Astrocyte (in vitro differentiated cells and primary cell): ENCODE measurements around the gene MUC13. TPM values are rescaled to one million over a fixed set of nuclear protein-coding genes. Genes with fewer than 3 reads are reported as not detected.

ENCODE experiments used
- DNase-seq: peaks from one replicate; pipeline ENCODE4 v3.0.0-alpha.2; 2010; ENCODE audit warnings: low read depth
- FAIRE-seq: peaks from 2 replicates; lab custom pipeline; 2011; peaks lifted over from hg19 to GRCh38; lab: Jason Lieb, UNC
- H2AFZ ChIP-seq: 2 replicates; pipeline ENCODE4 v1.6.0; 2012; ENCODE audit warnings: low read depth, low read length, inconsistent platforms
- H3K27ac ChIP-seq: 2 replicates; pipeline ENCODE4 v1.5.1; 2011; ENCODE audit warnings: low read depth, low read length, inconsistent platforms
- H3K27me3 ChIP-seq: 2 replicates; pipeline ENCODE4 v1.6.0; 2011; ENCODE audit warnings: low read length, inconsistent platforms; ENCODE audit not compliant: insufficient read depth
- H3K36me3 ChIP-seq: 2 replicates; pipeline ENCODE4 v1.5.1; 2011; ENCODE audit warnings: low read length, inconsistent platforms; ENCODE audit not compliant: insufficient read depth
- H3K4me1 ChIP-seq: 2 replicates; pipeline ENCODE4 v1.5.1; 2011; ENCODE audit warnings: low read length, inconsistent platforms; ENCODE audit not compliant: insufficient read depth
- H3K4me2 ChIP-seq: 2 replicates; pipeline ENCODE4 v1.6.0; 2012; ENCODE audit warnings: low read length, inconsistent platforms
- H3K4me3 ChIP-seq: 2 replicates; pipeline ENCODE4 v1.5.1; 2011; ENCODE audit warnings: low read depth, mild to moderate bottlenecking, low read length, inconsistent platforms; ENCODE audit not compliant: insufficient read depth
- H3K79me2 ChIP-seq: 2 replicates; pipeline ENCODE4 v1.6.0; 2012; ENCODE audit warnings: mild to moderate bottlenecking, low read length, inconsistent platforms; ENCODE audit not compliant: insufficient read depth
- H3K9ac ChIP-seq: 2 replicates; pipeline ENCODE4 v1.6.0; 2012; ENCODE audit warnings: mild to moderate bottlenecking, low read length, inconsistent platforms
- H3K9me3 ChIP-seq: 2 replicates; pipeline ENCODE4 v1.5.1; 2012; ENCODE audit warnings: low read depth, mild to moderate bottlenecking, low read length, inconsistent platforms; ENCODE audit not compliant: insufficient read depth
- H4K20me1 ChIP-seq: 2 replicates; pipeline ENCODE4 v1.6.0; 2012; ENCODE audit warnings: low read length, inconsistent platforms; ENCODE audit not compliant: insufficient read depth
- H3K27ac Mint-ChIP-seq: one replicate; pipeline ENCODE4 v1.8.0; 2021; ENCODE audit warnings: mild to moderate bottlenecking, mixed read lengths; ENCODE audit not compliant: unreplicated experiment
- H3K27me3 Mint-ChIP-seq: one replicate; pipeline ENCODE4 v1.8.0; 2021; ENCODE audit warnings: low read depth, mixed read lengths; ENCODE audit not compliant: unreplicated experiment
- H3K36me3 Mint-ChIP-seq: one replicate; pipeline ENCODE4 v1.8.0; 2021; ENCODE audit warnings: low read depth, mixed read lengths; ENCODE audit not compliant: unreplicated experiment
- H3K4me1 Mint-ChIP-seq: one replicate; pipeline ENCODE4 v1.8.0; 2021; ENCODE audit warnings: low read depth, mixed read lengths; ENCODE audit not compliant: unreplicated experiment
- H3K4me3 Mint-ChIP-seq: one replicate; pipeline ENCODE4 v1.8.0; 2021; ENCODE audit warnings: mild to moderate bottlenecking, moderate library complexity, mixed read lengths; ENCODE audit not compliant: unreplicated experiment
- H3K9me3 Mint-ChIP-seq: one replicate; pipeline ENCODE4 v1.8.0; 2021; ENCODE audit warnings: mild to moderate bottlenecking, mixed read lengths; ENCODE audit not compliant: unreplicated experiment
- EZH2 ChIP-seq: IDR thresholded peaks from 2 replicates; pipeline ENCODE4 v1.6.1; 2012; ENCODE audit warnings: mild to moderate bottlenecking, low read length, inconsistent platforms; ENCODE audit not compliant: insufficient read depth
- total RNA-seq: library from RNA; stranded (reverse); gene quantifications from 2 replicates; pipeline ENCODE4 v1.2.1, GENCODE V29; 2021
- TF ChIP-seq, protein P1 (sequence below): IDR thresholded peaks from 2 replicates; pipeline ENCODE4 v1.5.1; 2011; ENCODE audit warnings: low read depth, mild to moderate bottlenecking, inconsistent platforms, low read length, moderate library complexity; ENCODE audit not compliant: insufficient read depth

Gene MUC13
- total RNA-seq, 1 donor from 2014 or later: not detected

- H3K27ac ChIP-seq: no peak overlapping the region
- H3K4me1 Mint-ChIP-seq: peaks cover 28% of the 10 kb centered on the region
- H3K4me2 ChIP-seq: no peak overlapping the region
- H4K20me1 ChIP-seq: peaks cover 6% of the 10 kb centered on the region
- H3K36me3 ChIP-seq: no peaks in the 10 kb centered on the region
- no peak overlapping the region for H3K4me3 Mint-ChIP-seq
- H3K9me3 ChIP-seq: no peaks in the 10 kb centered on the region
- H3K4me3 ChIP-seq: no peak overlapping the region
- H3K27ac Mint-ChIP-seq: no peak overlapping the region
- H3K79me2 ChIP-seq: peaks cover 39% of the 10 kb centered on the region
- H3K27me3 Mint-ChIP-seq: no peaks in the 10 kb centered on the region
- no peak overlapping the region for H3K9ac ChIP-seq
- TF ChIP-seq, protein P1, sequence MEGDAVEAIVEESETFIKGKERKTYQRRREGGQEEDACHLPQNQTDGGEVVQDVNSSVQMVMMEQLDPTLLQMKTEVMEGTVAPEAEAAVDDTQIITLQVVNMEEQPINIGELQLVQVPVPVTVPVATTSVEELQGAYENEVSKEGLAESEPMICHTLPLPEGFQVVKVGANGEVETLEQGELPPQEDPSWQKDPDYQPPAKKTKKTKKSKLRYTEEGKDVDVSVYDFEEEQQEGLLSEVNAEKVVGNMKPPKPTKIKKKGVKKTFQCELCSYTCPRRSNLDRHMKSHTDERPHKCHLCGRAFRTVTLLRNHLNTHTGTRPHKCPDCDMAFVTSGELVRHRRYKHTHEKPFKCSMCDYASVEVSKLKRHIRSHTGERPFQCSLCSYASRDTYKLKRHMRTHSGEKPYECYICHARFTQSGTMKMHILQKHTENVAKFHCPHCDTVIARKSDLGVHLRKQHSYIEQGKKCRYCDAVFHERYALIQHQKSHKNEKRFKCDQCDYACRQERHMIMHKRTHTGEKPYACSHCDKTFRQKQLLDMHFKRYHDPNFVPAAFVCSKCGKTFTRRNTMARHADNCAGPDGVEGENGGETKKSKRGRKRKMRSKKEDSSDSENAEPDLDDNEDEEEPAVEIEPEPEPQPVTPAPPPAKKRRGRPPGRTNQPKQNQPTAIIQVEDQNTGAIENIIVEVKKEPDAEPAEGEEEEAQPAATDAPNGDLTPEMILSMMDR: no peak
- no peak for TF ChIP-seq EZH2
- FAIRE-seq: no peak
- no peak for DNase-seq
- no peak overlapping the region for H2AFZ ChIP-seq
- H3K4me1 ChIP-seq: peaks cover 29% of the 10 kb centered on the region
- no peaks in the 10 kb centered on the region for H3K27me3 ChIP-seq
- H3K9me3 Mint-ChIP-seq: no peaks in the 10 kb centered on the region
- H3K36me3 Mint-ChIP-seq: peaks cover 10% of the 10 kb centered on the region
Observed at GRCh38 chr3:124862006-124862405, 72.5 kb downstream of the MUC13 start.

GRCh38 chr3:124861041-124861440 lies 73.5 kb downstream of the MUC13 start:
- H3K79me2 ChIP-seq: peaks cover 41% of the 10 kb centered on the region
- DNase-seq (no peak), FAIRE-seq (no peak)
- no peaks in the 10 kb centered on the region for H3K9me3 ChIP-seq
- no peaks in the 10 kb centered on the region for H3K27me3 Mint-ChIP-seq
- H3K4me3 Mint-ChIP-seq: no peak overlapping the region
- H3K36me3 Mint-ChIP-seq: peaks cover 4% of the 10 kb centered on the region
- peak overlapping the region; percentile 96 for H3K27ac Mint-ChIP-seq
- no peak overlapping the region for H3K9ac ChIP-seq
- H3K27ac ChIP-seq: peak overlapping the region; percentile 43
- H2AFZ ChIP-seq: no peak overlapping the region
- H3K4me2 ChIP-seq: peak overlapping the region; percentile 50
- H3K4me3 ChIP-seq: no peak overlapping the region
- peaks cover 3% of the 10 kb centered on the region for H3K36me3 ChIP-seq
- peaks cover 4% of the 10 kb centered on the region for H4K20me1 ChIP-seq
- TF ChIP-seq, protein P1: no peak
- no peak for TF ChIP-seq EZH2
- H3K4me1 ChIP-seq: peaks cover 29% of the 10 kb centered on the region
- H3K9me3 Mint-ChIP-seq: no peaks in the 10 kb centered on the region
- H3K4me1 Mint-ChIP-seq: peaks cover 33% of the 10 kb centered on the region
- H3K27me3 ChIP-seq: no peaks in the 10 kb centered on the region

- Histone ChIP-seq H2AFZ (no peak overlapping the region), H3K9me3 (no peaks in the 10 kb centered on the region), H3K4me2 (peak overlapping the region; percentile 50), H3K27me3 (no peaks in the 10 kb centered on the region), H4K20me1 (peaks cover 4% of the 10 kb centered on the region), H3K4me1 (peaks cover 29% of the 10 kb centered on the region), H3K27ac (peak overlapping the region; percentile 91), H3K36me3 (peaks cover 3% of the 10 kb centered on the region), H3K9ac (no peak overlapping the region), H3K79me2 (peaks cover 45% of the 10 kb centered on the region), H3K4me3 (no peak overlapping the region)
- Mint-ChIP-seq H3K4me3 (peak overlapping the region; percentile 3), H3K27ac (peak overlapping the region; percentile 96), H3K36me3 (peaks cover 4% of the 10 kb centered on the region), H3K27me3 (no peaks in the 10 kb centered on the region), H3K9me3 (no peaks in the 10 kb centered on the region), H3K4me1 (peaks cover 33% of the 10 kb centered on the region)
- TF ChIP-seq EZH2: no peak
- TF ChIP-seq, protein P1: no peak
- peak; percentile 99 for DNase-seq
- FAIRE-seq: peak; percentile 74
Observed at GRCh38 chr3:124860599-124860998, 74.0 kb downstream of the MUC13 start.
